ENCODE measurements around the gene GGA1. TPM values are rescaled to one million over a fixed set of nuclear protein-coding genes. Genes with fewer than 3 reads are reported as not detected.
"Not testable (repeated sequence)": the region's sequence is repeated elsewhere in the genome, so short reads cannot be mapped to it uniquely, and the experiment has no call there.

Gene GGA1
- total RNA-seq, 1 donor from 2014 or later, result 26.3 TPM

DNA sequence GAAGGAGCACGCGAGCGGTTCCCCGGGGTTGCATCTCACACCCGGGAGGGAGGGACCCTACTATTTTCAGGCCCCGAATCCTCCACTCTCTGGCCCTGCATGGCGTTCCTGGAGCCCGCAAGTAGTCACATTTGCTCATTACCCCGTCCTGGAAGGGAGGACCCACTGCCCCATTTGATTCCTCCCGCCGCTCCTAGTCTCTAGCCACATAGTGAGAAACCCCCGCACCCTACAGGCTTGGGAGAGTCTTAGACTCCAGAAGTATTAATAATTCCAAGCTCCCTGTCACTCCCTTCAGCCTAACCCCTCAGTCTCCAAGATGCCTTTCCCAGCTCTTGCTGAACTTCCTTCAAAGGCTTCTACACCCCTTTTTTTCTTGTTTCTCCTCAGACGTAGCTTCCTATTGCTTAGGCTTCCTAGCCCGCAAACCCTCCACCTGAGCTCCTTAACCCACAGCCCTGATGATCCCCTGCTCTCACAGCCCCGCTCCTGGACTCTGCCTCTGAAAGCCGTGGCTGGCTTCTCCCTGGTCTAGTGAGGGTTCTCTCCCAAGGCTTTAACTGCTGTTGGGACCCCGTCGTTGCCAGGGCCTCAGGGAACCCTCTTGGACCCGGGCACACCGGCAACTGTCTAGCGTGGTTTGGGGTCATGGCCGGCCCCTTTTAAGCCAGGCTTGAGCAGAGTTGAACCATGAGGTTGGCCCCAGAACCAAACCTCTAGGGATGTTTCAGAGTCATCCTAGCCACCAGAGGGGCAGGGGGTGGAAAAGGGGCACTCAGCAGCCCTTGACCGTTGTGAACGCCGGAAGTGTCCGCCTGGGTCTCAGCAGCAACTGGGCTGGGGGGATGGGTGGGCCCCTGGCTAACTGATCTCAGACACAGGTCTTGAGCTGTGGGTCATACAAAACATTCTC lies 862 bp downstream of the GGA1 start:
- DNase-seq (ENCODE audit: low read depth, low spot score), result no peak

DNA sequence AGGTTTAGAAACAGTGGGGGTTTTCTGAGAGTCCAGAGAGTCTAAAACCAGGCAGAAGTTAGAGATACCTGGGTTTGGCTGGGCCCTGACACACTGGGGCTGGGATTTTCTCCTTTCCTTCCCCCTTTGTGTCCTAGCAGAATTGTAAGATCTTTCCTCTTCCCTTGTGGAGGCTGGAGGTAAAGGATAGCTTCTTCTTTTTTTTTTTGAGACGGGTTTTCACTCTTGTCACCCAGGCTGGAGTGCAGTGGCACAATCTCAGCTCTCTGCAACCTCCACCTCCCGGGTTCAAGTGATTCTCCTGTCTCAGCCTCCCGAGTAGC lies 1.5 kb downstream of the GGA1 start:
- DNase-seq (ENCODE audit: low read depth, low spot score), result not testable (repeated sequence)

DNA sequence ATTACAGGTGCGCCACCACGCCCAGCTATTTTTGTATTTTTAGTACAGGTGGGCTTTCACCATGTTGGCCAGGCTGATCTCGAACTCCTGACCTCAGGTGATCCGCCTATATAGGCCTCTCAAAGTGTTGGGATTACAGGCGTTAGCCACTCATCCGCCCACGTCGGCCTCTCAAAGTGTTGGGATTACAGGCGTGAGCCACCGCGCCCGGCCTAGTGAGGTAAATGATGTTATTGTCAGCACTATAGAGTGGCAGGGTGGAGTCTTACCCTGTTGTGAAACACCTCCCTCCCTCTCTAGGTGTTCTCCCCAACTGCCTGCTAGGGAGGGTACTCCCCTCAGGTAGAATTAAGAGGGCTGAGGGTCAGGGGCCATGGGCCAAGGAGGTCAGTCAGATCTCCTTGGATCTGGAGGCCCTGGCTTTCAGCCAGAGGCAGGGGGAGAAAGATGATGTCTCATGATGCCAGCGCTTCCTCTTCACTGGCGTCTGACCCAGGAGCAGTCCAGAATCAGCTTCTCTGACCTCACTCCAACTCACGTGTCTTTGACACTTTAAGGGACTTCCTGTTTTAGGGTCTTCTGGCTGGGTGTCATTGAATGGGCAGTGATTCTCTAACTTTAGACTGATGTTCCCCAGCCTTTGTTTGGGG lies 2.0 kb downstream of the GGA1 start:
- no peak for DNase-seq (ENCODE audit: low read depth, low spot score)

DNA sequence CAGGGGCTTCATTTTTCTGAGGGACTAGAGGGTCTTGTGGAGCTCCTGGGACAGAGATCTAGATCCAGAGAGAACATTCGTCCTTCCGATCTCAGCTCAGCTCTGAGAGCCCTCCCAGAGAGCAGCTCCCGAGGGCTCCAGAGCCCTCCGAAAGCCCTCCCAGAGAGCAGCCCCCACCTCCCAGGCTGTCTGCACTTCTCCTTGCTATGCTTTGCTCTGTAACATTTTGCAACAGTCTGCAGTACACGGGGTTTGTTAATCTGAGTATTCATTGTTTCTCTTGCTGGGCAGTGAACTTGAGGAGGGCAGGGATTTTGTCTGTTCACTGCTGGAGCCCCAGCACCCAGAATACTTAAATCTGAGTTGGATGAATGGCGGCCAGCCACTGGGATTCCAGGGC lies 2.6 kb downstream of the GGA1 start:
- DNase-seq (ENCODE audit: low read depth, low spot score), result no peak

DNA sequence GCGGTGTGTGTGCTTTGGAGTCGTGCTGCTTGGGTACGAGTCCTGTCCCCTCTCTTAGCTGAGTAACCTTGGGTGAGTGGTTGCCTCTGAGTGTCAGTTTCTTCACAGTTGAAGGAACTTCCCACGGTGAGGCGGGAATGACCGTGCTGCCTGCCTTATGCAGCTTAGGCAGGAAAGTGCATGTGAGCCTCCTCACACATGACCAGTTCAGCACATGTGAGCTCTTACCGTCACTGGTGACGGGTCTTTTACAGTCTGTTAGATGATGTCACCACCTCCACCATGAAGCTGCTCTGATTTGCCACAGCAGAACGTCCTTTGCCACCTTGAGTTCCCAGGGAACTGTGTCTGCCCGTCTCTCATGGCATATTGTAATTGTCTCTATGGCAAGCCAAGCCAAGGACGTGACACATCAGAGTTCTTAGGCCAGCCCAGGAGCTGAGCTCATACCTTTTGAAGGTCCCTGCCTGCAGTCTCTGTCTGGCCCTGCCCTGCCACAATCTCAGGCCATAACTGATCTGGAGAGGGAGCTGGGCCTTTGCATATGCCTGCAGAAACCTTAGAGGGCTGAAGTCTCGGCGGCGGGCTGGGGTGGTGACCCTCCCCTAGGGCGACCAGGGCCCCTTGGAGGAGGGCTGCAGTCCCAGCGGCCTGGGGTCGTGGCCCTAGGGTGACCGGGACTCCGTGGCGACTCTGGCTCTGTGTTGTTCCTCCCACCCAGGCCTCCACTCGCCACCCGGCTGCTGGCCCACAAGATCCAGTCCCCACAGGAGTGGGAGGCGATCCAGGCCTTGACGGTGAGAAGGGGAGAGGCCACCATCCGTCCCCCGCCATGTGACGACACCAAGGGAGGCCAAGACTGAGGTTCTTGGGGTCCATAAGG lies 7.8 kb downstream of the GGA1 start:
- no peak for DNase-seq (ENCODE audit: low read depth, low spot score)

DNA sequence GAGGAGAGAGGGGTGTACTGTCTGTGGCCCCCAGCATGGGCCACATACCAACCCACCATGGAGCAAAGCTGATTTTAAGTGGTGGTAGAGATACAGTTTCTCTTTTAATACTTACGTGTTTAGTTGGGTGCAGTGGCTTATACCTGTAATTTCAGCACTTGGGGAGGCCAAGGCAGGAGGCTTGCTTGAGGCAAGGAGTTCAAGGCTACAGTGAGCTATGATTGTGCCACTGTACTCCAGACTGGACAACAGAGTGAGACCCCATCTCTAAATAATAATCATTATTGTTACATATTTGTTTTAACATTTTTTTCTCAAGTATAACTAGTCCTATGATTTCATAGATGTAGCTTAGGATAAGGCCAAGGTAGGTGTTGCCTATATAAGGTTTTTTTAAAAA lies 8.8 kb downstream of the GGA1 start:
- DNase-seq (ENCODE audit: low read depth, low spot score), result no peak

DNA sequence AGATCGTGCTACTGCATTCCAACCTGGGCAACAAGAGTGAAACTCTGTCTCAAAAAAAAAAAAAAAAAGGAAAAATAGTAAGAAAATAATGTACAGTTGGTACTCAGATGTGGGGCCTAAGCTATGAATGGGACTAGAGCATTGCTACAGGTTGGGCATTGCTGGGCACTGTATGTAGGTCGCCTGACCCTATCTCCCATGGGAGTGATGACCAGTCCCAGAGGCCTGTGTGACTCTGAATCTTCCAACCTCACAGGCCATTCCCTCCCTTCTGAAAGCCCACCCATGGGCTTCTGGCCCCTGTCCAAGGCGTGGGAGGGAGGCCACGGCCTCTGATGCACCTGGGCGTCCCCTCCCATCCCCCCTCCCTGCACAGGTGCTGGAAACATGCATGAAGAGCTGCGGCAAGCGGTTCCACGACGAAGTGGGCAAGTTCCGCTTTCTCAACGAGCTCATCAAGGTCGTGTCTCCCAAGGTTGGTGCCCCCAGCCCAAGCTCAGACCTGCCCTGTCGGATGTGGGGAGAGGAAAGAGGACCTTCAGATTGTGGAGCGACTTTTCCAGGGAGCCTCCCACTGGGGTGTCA lies 9.5 kb downstream of the GGA1 start:
- DNase-seq (ENCODE audit: low read depth, low spot score), result no peak

DNA sequence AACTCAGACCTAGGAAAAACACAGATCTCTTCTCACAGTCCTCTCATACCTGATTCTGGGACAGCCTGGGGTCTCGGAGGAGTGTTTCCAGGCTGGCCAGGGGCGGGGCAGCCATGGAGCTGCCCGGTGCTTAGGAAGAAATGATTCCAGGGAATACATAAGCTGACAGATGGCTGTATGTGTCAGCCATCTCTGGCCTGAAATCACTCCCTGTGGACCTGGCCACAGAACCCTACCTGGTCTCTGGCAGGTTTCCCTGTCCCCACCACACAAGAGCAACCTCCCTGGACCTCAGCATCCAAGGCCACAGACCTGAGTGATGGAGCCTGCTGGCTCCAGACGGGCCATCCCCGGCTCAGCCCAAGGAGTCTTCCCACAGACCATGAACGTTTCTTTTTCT lies 10.0 kb downstream of the GGA1 start:
- DNase-seq (ENCODE audit: low read depth, low spot score), result no peak

DNA sequence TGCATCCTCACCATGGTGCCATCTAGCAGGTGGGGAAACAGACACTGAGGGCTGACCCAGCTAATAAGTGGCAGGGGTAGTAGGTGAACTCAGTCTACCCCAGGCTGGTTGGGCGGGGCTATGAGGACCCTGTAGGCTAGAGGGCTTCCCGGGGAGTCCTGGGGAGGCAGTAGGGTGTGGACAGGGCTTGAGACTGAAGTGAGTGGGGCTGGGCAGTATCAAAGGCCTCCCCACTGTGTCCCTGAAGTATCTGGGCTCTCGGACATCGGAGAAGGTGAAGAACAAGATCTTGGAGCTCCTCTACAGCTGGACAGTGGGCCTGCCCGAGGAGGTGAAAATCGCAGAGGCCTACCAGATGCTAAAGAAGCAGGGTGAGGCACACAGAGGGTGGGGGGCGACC lies 11.4 kb downstream of the GGA1 start:
- no peak for DNase-seq (ENCODE audit: low read depth, low spot score)

DNA sequence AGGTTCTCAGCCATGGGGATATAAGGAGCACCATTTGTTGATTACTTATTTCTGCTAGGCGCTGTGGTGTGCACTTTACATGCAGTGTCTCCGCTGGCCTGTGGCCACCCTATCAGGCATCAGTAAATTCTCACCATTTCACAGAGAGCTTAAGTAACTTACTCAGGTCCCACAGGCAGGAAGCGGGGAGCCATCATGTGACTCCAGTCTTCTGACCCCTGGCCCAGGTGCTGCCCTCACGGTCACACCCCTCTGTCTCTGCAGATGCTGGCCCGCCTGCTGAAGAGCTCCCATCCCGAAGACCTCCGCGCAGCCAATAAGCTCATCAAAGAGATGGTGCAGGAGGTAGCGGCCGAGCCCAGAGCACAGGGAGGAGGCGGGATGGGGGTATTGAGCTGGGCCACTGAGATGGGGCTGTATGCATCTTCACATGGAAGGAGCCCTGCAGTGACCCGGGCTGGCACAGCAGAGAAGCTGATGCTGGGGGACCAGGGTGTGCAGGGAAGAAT lies 12.8 kb downstream of the GGA1 start:
- no peak for DNase-seq (ENCODE audit: low read depth, low spot score)

DNA sequence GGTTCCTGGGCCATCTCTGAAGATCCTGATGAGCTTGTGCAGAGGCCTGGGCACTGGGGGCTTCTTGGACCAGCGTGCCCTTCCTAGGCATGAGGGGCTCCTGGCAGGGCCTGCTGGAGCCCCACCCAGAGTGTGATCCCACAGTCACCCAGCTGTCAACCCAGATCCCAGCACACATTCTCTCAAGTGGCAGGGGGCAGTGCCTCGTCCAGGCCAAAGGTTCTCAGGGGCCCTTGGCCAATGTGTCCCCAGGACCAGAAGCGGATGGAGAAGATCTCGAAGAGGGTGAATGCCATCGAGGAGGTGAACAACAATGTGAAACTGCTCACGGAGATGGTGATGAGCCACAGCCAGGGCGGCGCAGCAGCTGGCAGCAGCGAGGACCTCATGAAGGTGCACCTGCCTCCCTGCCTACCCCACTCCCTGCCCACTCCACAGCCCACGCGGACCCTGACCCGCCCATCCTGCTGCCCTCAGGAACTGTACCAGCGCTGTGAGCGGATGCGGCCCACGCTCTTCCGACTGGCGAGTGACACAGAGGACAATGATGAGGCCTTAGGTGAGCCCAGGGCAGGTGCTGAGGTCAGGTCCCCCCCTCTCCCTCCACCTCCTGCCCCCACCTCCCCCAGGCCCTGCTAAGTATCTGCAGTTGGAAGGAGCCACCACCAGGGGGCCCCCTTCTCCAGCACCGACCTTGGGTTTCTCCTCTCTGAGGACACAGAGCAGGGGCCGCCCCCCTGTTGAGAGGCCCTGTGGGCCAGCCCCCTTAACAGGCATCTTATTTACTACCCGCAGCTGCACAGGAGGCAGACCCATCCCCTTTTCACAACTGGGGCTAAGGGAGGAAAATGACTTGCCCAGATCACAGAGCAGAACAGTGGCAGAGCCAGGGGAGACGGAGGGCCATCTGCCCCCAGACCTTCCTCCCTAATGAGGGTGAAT lies 14.7 kb downstream of the GGA1 start:
- no peak for DNase-seq (ENCODE audit: low read depth, low spot score)

DNA sequence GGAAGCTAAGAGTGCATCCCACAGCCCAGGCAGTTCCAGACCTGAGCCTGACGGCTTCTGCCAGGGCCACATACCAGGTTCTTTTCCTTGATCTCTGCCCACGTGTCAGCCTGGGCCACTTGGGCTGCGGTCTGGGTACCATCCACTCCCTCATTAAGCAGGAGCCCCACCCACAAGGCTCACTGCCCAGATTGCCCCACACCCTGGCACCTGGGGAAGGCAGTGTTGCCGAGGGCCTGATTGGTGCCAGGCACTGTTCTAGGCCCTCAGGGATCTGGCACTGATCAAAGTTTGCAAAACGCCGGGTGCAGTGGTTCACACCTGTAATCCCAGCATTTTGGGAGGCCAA lies 15.4 kb downstream of the GGA1 start:
- DNase-seq (ENCODE audit: low read depth, low spot score), result no peak

DNA sequence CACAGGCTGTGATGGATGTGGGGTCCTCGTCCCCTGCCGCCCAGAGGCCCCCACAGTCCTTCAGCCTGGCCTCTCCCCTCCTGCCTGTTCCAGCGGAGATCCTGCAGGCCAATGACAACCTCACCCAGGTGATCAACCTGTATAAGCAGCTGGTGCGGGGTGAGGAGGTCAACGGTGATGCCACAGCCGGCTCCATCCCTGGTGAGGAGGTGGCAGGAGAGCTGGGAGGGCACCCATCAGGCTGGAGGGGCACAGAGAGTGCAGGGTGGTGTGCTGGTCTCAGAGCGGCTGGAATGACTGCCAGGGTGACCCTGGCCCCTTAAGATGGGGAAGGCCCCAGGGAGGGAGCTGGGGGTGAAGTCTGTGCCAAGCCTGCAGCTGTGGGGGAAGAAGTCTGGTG lies 16.2 kb downstream of the GGA1 start:
- no peak for DNase-seq (ENCODE audit: low read depth, low spot score)

DNA sequence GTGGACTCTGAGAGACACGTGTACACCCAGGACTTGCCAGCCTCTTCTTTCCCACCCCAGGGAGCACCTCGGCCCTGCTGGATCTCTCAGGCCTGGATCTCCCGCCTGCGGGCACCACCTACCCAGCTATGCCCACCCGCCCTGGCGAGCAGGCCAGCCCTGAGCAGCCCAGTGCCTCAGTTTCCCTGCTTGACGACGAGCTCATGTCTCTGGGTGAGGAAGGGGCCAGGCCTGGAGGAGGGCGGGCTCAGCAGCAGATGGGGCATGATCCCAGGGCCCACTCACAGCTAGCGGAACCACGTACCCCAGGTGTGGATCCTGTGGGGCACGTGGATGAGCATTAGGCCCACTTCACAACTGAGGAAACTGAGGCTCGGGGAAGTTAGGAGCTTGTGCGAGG lies 17.1 kb downstream of the GGA1 start:
- DNase-seq (ENCODE audit: low read depth, low spot score), result no peak

DNA sequence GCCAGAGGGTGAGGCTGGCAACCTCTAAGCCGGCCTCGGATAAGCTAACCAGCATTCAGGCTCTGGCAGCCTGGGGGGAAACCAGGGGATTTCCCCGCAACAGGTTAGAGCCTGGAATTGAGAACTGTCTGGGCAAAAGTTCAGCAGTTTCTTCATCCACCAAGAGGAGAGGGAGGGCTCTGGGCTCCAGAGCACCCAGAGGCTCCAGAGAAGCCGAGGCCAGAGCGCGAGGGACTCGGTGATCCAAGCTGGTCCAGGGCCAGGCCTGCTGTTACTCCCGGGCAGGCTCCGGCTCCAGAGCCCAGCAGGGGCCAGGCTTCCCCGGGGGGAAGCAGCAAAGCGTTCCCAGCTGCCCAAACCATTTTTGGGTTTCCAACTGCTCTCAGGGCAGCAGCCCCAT lies 17.5 kb downstream of the GGA1 start:
- DNase-seq (ENCODE audit: low read depth, low spot score), result no peak

DNA sequence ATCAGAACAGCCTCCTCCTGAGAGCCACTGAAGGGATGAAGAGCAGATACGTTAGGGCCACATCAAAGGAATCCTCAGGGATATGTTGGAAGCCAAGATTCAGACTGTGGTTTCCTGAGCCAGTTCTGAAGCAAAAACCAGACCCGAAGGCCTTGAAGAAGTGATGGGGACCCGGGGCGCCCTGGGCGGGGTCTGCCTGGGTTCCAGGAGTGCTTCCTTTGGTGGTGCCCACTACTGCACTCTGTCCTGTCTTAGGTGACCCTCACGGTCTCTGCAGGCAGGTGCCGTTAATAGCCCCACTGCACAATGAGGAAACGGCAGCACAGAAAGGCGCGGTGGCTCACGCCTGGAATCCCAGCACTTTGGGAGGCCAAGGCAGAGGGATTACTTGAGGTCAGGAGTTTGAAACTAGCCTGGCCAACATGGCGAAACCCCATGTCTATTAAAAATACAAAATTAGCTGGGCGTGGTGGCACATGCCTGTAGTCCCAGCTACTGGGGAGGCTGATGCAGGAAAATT lies 18.0 kb downstream of the GGA1 start:
- DNase-seq (ENCODE audit: low read depth, low spot score), result no peak

DNA sequence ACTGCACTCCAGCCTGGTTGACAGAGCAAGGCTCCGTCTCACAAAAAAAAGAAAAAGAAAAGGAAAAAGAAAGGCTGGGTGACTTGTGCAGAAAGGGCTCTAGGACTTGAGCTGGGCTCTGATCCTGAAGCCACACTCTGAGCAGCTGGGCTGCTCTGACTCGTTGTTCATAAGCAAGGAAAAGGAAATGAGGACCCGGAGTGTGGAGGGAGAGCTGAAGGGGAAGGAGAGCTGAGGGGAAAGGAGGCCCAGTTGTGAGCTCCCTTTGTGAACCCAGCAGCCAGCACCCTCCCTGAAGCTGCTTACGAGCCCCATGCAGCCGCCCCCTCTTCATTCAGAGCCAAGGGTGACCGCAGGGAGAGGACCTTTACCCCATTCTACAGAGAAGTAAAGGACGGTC lies 18.5 kb downstream of the GGA1 start:
- DNase-seq (ENCODE audit: low read depth, low spot score), result no peak

DNA sequence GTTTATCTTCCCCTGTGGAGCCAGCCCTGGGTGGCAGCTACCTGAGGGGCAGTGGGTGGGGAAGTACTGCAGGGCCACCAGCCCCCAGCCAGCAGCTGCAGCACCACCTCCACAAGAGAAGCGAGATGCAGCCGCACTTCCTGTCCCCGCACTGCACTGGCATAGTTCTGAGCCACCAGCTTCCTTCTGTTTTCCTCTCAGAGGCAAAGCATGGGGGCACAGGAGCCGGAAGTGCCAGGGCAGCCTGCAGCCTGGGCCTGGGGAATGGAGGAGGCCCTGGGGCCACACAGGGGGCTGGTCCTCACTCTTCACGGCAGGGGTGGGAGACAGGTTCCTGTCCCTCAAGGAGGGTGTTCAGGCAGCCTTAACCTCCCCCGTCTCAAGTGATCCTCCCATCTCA lies 18.9 kb downstream of the GGA1 start:
- DNase-seq (ENCODE audit: low read depth, low spot score), result no peak

DNA sequence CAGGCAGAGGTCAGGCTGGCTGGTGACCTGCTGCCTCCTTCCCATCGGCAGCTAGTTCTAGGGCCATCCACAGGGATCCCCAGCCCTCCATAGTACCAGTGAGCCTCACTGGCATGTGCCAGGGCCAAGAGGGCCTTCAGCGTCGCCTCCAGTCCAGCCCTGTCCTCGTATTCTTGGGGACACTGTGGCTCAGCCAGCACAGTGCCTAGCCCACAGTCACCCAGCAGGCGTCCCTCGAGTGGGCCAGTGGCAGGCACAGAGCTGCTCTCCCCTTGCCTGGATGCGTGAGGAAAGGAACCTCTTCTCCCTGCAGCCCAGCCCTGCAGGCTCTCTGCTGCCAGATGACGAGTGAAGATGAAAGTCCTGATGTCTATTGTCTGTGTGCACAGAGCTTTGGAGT lies 20.2 kb downstream of the GGA1 start:
- DNase-seq (ENCODE audit: low read depth, low spot score), result no peak

DNA sequence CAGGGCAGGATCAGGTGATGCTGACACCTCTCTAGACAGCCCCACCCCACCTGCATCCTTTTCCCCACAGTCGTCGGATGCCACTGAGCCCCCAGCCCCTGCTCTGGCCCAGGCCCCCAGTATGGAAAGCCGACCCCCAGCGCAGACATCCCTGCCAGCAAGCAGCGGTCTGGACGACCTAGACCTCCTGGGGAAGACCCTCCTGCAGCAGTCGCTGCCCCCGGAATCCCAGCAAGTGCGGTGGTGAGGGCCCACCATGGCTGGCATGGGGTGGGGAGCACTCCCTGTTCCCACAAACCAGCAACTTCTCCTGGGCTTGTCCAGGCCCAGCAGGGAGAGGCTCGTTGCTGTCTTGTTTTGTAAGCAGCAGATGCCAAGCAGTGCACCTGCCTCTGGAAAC lies 21.3 kb downstream of the GGA1 start:
- no peak for DNase-seq (ENCODE audit: low read depth, low spot score)
